HTERT RPE-1 (cell line): ENCODE results near the gene CERT1.

ENCODE experiments used
- in situ Hi-C: fragments of 300-500 bp; cut with MboI; formaldehyde crosslinking; loops from 4 replicates; pipeline ENCODE4 v1.14.3; 2020; ENCODE audit warnings: low sequenced_read_pairs

The CERT1 gene

DNA sequence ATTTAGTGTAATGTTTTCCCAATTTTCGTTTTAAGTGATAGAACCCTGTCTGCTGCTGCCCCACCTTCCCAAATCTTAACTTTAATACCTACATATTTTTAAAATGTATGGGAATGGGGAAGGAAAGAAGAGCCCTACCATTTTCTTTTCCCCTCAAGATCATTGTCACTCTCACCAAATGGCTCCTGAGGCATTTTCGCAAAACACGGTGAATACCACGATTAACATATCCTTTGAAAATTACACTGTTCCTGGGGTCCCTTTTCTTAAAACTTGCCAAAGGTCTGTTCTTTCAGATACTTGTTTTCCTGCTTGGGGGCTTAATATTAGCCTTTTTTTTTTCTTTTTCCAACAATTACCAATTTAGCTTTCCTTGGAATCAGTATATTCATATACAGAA lies 36.1 kb downstream of the CERT1 start:
- in situ Hi-C loops = no loop called here

DNA sequence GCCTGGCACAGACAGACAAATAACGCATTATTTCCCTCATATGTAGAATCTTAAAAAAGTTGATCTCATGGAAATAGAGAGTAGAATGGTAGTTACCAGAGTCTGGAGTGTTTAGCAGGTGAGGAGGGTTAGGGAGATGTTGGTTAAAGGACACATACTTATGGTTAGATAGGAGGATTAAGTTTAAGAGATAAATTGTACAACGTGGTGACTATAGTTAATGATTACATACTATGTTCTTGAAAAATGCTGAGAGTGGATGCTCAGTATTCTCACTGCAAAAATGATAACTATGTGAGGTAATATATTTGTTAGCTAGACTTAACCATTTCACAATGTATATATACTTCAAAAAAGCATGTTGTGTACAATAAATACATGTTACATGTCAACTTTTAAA lies 38.0 kb downstream of the CERT1 start:
- in situ Hi-C loops = no loop called here

DNA sequence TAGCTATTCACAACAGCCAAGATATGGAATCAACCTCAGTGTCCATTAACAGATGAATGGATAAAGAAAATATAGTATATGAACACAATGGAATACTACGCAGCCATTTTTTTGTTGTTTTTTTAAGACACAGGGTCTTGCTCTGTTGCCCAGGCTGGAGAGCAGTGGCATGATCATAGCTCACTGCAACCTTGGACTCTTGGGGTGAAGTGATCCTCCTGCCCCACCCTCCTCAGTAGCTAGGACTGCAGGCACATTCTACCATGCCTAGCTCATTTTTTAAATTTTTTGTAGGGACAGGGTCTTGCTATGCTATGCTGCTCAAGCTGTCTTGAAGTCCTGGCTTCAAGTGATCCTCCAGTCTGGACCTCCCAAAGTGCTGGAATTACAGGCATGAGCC lies 38.5 kb downstream of the CERT1 start:
- in situ Hi-C loops = no loop called here

DNA sequence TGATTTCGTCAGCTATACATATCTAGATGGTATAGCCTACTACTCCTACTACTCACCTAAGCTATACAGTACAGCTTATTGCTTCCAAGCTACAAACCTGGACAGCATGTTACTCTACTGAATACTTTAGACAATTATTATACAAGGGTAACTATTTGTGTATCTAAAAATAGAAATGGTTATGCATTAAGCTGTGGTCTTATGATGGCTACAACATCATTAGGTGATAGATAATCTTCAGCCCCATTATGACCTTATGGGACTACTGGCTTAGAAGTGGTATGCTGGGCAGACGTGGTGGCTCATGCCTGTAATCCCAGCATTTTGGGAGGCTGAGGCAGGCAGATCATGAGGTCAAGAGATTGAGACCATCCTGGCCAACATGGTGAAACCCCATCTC lies 40.2 kb downstream of the CERT1 start:
- in situ Hi-C loops = no loop called here

DNA sequence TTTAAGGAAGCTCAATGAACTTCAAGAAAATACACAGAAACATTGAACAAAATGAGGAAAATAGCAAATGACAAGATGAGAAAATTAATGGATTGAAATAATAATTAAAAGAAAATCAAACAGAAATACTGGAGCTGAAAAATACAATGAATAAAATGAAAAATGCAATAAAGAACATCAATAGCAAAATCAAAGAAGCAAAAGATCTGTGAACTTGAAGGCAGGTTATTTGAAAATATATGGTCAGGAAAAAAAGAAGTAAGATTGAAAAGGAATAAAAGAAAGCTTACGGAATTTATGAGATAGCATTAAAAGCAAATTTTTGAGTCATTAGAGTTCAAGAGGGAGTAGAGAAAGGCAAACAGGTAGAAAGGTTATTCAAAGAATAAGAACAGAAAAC lies 42.4 kb downstream of the CERT1 start:
- in situ Hi-C loops = no loop called here

DNA sequence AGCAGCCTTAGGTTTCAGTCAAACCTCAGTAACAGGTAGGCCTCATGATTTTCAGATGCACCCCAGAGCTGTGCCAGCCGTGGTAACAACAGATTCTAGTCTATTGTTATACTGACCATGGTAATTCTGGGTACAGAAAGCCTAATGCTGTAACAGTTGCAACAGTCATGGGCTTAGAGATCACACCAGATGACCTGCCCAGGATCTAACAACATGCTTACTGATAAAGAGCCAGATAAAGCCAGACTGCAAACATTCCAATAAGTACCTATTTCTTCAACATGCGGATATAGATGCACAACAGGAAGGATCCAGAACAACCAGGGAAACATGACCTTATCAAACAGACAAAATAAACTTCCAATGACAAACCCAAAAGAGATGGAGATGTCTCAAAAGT lies 42.8 kb downstream of the CERT1 start:
- in situ Hi-C loops = no loop called here

DNA sequence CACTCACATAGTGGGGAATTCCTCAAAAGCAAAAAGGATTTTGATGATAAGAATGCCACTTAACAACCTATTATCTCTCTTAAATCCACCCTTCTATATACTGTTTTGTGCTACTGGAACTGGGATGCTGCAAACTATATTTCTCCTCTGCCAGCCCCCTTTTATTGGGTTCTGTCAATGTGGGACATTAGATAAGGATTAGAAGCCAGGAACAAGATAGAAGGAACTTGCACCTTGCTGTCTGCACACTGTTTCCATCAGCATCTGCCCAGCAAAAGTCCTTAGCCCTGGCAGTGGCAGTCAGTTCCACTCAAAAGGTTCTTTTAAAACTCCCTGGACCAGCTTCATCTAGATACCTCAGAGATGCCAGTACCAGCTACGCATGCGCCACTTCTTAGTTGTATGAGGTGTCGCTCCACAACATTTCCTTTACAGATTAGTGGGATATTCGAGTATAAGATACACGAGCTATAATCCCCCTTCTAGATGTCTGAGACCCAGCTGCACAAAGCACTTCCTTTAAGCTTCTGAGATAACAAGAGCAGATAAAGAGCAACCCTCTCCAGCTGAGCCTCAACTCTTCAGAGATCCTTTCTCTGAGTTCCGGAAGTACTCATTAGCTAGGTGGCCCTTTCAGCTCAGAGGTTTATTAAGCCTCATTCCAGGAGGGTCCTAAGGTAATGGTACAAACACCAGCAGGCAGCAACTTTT lies 45.3 kb downstream of the CERT1 start:
- in situ Hi-C loops = no loop called here

DNA sequence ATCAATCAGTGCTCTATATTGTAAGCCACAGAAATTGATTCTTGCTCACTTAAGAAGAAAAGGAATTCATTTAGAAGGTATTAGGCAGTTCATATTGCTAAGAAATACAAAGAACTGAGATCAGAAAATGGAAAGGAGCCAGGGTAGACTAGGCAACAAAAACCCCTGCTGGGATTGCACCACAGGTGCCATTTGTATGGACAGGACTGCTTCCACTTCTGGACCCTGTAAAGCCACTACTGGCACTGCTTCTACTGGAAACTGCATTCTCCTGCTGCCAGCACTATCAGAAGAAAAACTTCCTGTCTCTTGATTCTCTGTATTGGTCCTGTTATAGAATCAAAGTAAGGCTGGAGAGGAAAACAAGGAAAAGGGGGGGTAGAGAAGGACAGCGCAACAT lies 45.9 kb downstream of the CERT1 start:
- in situ Hi-C loops = no loop called here

DNA sequence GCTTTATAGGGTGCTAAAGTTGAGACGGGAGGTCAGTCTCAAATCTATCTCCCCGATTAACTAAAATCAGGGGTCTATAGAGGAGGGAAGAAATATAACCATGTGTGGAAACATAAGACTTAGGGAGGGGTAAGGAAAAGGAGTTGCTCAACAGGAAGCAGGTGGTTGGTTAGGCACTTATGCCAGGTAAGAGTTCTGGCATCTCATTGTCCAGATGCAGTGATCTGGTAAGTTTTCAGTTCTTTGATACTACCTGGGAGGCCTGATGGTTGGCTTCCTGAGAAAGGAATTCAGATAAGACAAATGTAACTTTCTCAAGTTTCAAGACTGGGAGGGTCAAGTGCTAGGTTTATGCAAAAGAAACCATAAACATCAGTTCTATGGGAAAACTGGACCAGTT lies 47.7 kb downstream of the CERT1 start:
- in situ Hi-C loops = no loop called here

DNA sequence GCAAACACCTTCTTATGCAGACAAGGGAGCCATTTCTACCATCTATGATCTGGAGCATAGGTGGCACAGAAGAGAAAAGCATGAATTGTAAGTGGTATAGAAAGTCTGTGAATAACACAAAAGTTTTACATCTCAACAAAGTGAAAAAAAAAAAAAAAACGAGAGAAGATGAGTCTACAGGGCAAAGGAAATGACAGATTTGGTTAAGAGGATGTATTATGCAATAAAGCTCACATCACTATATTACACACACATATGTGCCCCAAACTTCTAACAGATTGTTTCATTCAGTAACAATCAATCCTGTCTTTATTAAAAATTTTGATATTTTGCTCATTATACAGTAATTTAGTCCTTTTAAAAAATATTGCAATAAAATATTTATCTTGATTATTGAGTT lies 49.8 kb downstream of the CERT1 start:
- in situ Hi-C loops = no loop called here

DNA sequence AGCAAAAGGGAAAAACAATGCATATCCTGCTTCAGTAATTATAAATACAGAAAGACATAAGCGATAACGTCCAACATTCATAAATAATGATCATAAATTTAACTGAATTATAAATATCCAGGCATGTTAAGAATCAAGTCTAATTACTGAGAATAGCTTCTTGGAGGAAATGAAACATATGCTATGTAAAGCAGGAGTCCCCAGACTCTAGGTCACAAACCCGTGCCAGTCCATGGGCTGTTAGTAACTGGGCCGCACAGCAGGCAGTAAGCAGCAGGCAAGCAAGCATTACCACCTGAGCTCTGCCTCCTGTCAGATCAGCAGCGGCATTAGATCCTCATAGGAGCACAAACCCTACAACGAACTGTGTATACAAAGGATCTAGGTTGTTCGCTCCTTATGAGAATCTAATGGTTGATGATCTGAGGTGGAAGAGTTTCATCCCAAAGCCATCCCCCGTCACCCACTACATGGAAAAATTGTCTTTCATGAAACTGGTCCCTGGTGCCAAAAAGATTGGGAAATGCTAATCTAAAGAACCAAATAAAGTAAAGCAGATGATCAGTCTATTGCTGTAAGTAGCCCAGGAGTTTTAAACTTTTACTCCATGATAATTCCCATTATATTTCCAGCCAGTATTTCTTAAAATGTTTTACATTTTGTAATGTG lies 50.4 kb downstream of the CERT1 start:
- in situ Hi-C loops = no loop called here

DNA sequence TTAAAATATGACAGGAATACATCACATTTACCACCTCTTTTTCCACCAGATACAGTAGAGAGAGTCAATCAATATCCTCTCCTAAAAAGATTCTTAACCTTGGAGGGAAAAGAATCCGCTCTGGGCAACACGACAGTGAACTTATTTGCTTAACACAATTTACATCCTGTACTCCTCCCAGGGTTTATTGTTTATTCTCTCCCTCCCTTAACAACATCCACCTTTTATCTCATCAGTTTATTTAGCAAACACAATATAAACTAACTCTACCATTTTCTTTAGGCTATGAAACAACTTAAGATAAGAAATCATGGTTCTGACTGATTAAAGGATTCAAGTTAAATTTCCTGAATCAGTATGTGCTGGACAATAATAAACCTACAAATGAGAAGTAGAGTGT lies 50.9 kb downstream of the CERT1 start:
- in situ Hi-C loops = no loop called here

DNA sequence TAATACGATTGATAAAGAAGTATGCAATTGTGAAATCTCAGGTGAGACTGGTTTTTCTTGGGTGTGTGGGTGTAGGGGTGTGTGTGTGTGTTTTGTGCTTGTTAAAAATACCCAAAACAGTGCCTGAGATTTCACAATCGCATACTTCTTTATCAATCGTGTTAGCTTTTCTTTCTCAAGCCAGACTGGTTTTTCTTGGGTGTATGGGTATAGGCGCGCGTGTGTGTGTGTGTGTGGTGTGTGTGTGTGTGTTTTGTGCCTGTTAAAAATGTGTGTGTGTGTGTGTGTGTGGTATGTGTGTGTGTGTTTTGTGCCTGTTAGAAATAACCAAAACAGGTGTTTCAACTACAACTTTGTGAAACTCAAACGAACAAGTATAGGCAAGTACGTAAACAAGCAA lies 53.7 kb downstream of the CERT1 start:
- in situ Hi-C loops = no loop called here

DNA sequence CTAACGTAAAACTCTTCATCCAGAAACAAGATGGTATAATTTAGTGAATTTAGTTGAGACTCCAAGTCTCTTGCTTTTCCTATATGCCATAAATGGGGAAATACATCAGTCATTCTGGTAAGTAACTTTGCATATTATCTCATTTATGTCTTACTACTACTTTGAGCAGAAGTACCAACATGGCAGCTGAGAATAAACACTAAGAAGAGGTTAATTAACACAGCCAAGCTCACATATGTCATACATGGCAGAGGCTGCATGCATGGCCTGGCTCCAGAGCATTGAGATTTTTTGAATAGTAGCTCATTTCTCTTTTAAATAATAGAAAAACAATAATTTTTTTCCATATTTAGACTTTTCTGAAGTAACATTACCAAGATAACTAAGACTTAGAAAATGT lies 54.3 kb downstream of the CERT1 start:
- in situ Hi-C loops = no loop called here

DNA sequence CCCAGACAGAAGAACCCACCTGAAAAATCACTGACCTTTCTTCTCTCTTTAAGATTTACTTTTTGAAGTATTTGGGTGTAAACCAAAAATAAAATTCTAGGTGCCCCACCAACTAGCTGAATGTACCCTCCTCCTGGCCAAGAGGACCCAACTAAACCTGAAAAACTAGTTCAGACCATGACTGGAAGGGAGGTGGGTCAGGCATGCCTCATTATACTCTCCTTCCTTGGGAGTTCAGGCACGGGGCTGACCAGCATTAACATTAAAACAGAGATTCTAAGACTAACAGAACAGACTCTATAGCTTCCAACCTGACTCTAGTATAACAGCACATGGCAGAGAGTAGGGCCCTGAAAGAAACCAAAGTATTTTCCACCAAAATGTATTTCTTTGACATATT lies 61.4 kb downstream of the CERT1 start:
- in situ Hi-C loops = no loop called here

DNA sequence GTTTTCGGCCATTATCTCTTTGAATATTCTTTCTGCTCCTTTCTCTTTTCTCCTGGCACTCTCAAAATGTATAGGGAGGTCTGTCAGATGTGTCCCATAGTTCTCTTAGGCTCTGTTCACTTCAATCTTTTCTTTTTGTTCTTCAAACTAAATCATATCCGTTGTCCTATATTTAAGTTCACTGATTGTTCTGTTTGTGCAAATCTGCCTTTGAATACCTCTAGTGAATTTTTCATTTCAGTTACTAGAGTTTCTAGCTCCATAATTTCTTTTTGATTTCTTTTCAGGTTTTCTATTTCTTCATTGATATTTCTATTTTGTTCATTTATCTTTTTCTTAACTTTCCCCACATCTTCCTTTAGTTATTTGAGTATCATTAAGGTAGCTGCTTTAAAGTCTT lies 65.4 kb downstream of the CERT1 start:
- in situ Hi-C loops = no loop called here

DNA sequence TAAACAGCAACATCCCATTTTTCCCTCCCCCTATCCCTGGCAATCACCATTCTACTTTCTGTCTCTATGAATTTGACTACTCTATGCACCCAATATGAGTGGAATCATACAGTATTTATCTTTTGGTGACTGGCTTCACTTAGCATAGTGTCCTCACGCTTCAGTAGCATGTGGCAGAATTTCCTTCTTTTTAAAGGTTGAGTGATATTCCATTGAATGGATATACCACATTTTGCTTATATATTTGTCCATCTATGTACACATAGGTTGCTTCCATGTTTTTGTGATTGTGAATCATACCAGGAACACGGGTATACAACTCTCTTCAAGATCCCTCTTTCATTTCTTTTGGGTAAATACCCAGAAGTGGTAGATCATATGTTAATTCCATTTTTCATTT lies 69.9 kb downstream of the CERT1 start:
- in situ Hi-C loops = no loop called here

DNA sequence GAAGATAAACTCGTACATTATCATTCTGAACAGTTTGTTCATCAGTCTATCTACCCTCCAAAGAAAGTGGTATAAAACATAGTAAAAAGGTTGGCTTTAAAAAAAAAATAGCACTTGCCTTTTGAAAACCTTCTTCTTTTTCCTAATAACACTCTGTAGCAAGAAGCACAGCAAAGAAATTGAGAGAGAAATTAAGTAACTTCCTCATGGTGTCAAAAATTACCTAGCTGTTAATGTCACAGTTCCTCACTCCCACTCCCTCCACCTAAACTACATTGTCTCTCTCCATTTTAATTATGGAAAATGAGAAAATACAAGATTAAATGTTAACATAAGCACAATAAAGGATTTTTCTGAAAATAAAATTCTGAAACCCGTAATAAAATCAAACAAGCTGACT lies 72.2 kb downstream of the CERT1 start:
- in situ Hi-C loops = no loop called here

DNA sequence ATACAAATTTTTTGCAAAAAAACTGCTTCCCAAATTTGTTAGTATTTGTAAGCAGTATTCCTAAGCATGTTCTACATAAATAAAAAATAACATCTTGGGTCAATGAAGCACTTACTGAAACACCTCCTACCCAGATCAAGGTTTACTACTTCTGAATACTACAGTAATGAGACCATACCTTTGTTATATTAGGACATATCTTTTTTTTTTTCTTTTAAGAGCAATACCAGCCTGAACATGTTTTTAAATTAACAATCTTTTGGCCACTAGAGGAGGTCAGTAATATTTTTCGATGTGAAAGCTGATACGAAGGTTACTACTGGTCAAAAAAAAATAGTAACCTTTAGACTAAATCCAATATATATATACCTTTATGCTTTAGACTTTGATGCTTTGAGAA lies 72.7 kb downstream of the CERT1 start:
- in situ Hi-C loops = no loop called here

DNA sequence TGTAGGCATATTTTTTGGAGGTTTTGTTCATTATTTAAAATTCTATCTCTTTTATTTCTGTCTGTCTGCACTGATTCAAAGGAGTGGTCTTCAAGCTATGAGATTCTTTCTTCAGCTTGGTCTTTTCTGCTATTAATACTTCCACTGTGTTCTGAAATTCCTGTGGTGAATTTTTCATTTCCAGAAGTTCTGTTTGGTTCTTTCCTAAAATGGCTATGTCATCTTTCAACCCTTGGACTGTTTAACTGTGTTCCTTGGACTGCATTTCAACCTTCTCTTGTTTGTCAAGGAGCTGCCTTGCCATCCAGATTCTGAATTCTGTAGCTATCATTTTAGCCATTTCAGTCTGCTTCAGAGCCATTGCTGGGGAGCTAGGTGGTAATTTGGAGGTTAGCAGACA lies 76.3 kb downstream of the CERT1 start:
- in situ Hi-C loops = no loop called here

DNA sequence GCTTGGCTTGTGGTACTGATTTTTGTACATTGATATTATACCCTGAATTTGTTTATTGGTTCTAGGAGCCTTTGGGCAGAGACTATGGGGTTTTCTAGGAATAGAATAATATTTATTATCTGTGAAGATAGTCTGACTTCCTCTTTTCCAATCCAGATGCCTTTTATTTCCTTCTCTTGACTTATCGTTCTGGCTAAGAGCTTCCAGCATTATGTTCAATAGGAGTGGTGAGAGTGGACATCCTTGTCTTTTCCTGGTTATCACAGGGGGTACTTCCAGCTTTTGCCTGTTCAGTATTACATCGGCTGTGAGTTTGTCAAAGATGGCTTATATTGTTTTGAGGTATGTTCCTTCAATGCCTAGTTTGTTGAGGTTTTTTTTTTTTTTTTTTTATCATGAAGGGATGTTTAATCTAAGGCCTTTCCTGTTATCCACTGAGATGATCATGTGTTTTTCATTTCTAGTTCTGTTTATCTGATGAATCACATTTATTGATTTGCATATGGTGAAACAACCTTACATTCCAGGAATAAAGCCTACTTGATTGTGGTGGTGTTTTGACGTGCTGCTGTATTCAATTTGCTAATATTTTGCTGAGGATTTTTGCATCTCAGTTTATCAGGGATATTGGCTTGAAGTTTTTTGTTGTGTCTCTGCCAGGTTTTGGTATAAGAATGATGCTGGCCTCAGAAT lies 77.5 kb downstream of the CERT1 start:
- in situ Hi-C loops = no loop called here

DNA sequence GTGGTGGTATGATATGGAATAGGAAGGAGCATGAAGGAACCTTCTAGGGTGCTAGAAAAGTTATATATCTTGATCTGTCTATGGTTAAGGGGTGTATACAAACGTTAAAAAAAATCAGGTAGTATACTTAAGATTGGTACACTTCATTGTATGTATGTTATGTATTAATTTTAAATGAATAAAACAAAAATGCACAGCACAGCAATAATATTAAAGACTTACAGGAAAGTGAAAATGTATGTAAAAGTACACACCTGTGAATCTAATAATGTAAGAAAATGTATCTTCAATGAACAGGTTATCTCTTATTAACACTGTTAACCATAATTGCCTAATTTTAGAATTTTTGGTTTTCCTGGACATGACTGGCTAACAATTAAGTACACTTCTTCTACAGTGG lies 97.2 kb downstream of the CERT1 start:
- in situ Hi-C loops = no loop called here
